GM12873 (cell line): ENCODE data around the gene COL4A2.

Experiments
- CTCF ChIP-seq: IDR thresholded peaks from 2 replicates; pipeline ENCODE4 v1.5.1; 2012; ENCODE audit warnings: low read depth, mild to moderate bottlenecking, moderate library complexity, low read length, control low read depth; ENCODE audit not compliant: insufficient read depth; ENCODE audit errors: missing control alignments

COL4A2 gene

DNA sequence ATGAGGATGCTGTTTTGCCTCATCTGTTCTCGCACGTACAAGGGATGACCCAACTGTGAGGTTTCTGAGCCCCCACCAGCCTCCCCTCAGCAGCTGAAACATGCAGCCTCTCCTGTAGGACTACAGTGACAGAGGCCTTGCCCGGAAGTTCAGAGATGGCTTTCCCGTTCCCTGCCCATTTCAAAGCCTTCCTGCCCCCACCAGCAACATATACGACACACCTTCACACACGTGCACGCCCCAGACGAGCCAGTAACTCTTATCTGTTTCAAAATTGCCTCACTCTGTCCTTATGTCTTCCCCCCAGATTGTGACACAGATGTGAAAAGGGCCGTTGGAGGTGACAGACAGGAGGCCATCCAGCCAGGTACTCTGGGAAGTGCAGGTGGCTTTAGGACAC lies 158.6 kb downstream of the COL4A2 start:
- no peak for TF ChIP-seq CTCF

DNA sequence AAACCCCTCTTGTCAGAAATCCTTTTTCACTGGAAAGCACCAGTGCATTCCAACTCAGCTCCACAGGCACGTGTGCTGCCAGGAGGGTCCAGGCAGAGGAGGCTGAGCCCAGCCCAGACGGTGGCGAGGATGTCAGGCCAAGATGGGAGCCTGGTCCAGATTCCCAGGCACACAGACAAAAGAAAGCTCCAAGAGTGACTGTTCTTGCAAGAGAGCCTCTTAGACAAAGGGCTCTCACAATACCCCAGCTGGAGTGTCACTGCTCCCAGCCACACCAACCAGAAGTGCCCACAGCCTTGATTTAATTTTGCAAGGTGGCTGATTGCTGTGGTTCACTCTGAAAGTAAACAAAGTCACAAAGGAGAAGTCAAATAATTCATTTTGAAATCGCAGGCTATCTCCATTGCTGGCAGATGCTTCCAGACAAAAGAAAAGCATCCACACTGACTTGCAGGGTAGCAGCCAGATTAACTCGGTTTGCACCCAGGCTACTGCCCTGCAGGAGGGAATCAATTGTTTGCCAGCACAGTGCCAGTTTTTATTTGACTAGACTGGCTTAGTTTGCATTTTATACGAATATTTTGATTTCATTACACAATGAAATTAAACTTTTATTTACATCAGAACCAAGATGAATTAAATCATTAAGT lies 159.3 kb downstream of the COL4A2 start:
- no peak for TF ChIP-seq CTCF

DNA sequence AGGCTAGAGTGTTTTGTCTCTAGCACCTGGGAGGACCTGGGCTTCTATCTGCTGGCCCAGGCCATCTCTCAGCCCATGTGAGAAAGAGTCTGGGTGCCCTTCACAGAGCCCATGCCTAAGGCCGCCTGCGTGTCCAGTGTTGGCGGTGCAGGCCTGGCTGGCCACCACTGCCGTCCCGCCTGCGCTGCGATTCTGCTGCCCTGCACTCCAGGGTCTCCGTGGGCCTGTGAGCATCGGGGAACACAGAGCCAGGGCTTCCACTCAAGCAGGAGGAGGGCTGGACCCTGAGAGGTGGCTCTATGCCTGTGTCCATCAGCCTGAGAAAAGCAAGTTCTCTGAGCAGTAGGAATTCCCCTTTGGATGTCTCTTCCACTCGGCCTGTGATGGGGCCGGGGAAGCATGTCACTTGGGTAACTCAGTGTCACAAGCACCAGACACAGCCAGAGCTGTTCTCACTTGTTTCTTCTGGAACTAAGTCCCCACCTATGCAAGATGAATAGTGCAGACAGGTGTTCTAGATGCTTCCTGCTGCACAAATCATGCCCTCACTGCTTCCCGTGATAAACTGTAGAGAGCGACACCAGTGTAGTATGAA lies 160.5 kb downstream of the COL4A2 start:
- TF ChIP-seq CTCF, result no peak

- TF ChIP-seq CTCF, result no peak
Observed at GRCh38 chr13:110468986-110469495, 162.0 kb downstream of the COL4A2 start.

- no peak for TF ChIP-seq CTCF
Observed at GRCh38 chr13:110469597-110469996, 162.5 kb downstream of the COL4A2 start.

DNA sequence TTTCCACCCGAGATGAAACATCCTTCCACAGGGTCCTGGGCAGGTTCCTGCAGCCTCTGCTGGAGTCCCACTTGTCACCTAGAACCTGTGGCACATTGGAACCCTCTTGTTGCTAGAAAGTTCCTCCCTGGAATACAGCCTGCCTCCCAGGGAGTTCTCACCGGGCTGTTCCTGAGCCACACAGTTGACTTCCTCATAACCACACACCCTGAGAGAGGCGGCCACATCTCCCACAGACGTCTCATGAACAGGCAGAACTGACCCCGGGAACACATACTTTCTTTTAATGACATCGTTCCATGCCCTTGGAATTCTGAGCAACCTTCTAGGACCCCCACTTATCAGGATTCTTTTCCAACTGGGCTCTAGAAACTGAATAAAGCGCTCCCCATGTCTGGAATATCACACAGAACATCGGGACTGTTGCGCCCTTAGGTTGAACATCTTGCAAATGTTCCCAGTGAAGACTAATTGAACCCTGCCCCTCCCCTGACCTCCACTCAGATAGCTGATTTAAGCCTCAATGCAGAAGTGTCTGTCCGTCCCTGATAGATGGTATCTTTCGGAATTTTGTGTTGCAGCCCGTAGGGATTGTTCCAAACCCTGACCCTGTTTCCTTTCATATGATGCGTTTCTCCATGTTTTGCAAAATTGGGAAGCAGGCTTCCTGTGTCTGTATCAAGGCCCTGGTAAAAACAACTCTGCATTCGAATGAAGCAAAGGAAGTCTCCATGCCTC lies 163.4 kb downstream of the COL4A2 start:
- TF ChIP-seq CTCF, result no peak

- TF ChIP-seq CTCF, result no peak
Observed at GRCh38 chr13:110471156-110471832, 164.2 kb downstream of the COL4A2 start.
